Gastroesophageal sphincter (tissue), 4 donors: ENCODE measurements around the gene TOB2. TPM values are rescaled to one million over a fixed set of nuclear protein-coding genes. Genes with fewer than 3 reads are reported as not detected.

Source experiments
- ATAC-seq: fragments of 150-250 bp; one replicate; pipeline ENCODE4 v1.9.1; 2016; ENCODE audit warnings: mild to moderate bottlenecking, moderate library complexity
- H3K27ac ChIP-seq, 4 donors: fragments of 200-600 bp; sonication (generic) in 3 of 4; 1 replicate in 3 of 4; 2 replicates in 1 of 4; pipeline ENCODE4 v1.5.1; 2016 to 2019
- H3K27me3 ChIP-seq: fragments of 200-600 bp; sonication (generic); one replicate; pipeline ENCODE4 v1.5.1; 2019
- H3K36me3 ChIP-seq, 2 donors: fragments of 200-600 bp; sonication (generic); one replicate each; pipeline ENCODE4 v1.5.1; 2019; ENCODE audit warnings: control low read depth in 1 of 2
- H3K4me1 ChIP-seq, 3 donors: fragments of 200-600 bp; sonication (generic); 1 replicate in 2 of 3; 2 replicates in 1 of 3; pipeline ENCODE4 v1.5.1; 2016 to 2019; ENCODE audit warnings: control low read depth in 2 of 3
- H3K4me3 ChIP-seq, 2 donors: fragments of 200-600 bp; sonication (generic); one replicate each; pipeline ENCODE4 v1.5.1; 2019; ENCODE audit warnings: mild to moderate bottlenecking in 1 of 2, moderate library complexity in 1 of 2
- H3K9me3 ChIP-seq, 3 donors: fragments of 200-600 bp; sonication (generic); one replicate each; pipeline ENCODE4 v1.5.1; 2017 to 2019; ENCODE audit warnings: control low read depth in 2 of 3
- EP300 ChIP-seq: sonication (generic); formaldehyde crosslinking; IDR thresholded peaks from one replicate; pipeline ENCODE4 v1.6.1; 2017; ENCODE audit warnings: antibody characterized with exemption, mild to moderate bottlenecking
- POLR2A ChIP-seq, 2 donors: fragments of 450-650 bp; IDR thresholded peaks; one replicate each; pipeline ENCODE4 v1.6.1; 2017; ENCODE audit warnings: antibody characterized with exemption in 2 of 2, mild to moderate bottlenecking in 2 of 2, moderate library complexity in 1 of 2
- POLR2AphosphoS5 ChIP-seq: sonication (generic); formaldehyde crosslinking; IDR thresholded peaks from one replicate; pipeline ENCODE4 v1.6.1; 2017; ENCODE audit warnings: antibody characterized with exemption
- WGBS, 2 donors: methylation state at CpG; one replicate each; pipeline ENCODE4 v1.1.5; 2018; ENCODE audit warnings: low coverage in 1 of 2; 5-methylcytosine and 5-hydroxymethylcytosine counted together
- total RNA-seq, 4 donors: library from RNA; depleted of rRNA; stranded (reverse); fragments of >200 nt; gene quantifications; one replicate each; pipeline ENCODE4 v1.1.0, GENCODE V29; 2016
- TF ChIP-seq, protein P1 (sequence below), 4 experiments: fragments of 200-600 bp in 2 of 4; fragments of 450-650 bp in 2 of 4; sonication (generic) in 1 of 4; IDR thresholded peaks; one replicate each; pipeline ENCODE4 v1.5.1; 2017 to 2019; ENCODE audit warnings: antibody characterized with exemption in 4 of 4, mild to moderate bottlenecking in 2 of 4, moderate library complexity in 2 of 4

TOB2 gene
- total RNA-seq, 4 donors from 2014 or later = 59.3 to 163 (median 84.1) TPM

DNA sequence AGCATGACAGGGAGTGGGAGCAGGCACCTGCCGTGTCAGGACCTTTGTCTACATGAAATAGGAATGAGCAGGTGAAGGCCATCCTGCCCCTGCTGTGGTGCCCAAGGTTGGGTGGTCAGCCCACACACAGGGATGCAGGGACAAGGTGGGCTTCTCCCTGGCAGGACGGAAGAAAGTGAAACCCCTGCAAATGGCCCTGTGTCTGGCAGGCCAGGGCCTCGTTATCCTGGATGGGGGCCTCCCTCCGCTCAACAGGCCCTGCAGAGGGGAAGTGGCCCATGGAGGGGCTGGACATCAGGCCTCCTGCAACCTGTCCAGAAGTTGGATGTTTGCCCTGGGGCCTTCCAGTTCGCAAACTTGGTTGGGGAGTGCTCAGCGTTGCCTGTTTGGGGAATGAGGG, 14.9 kb downstream of the TOB2 start:
- ATAC-seq = no peak
- Histone ChIP-seq H3K27ac (peak overlapping the region in 3 of 4 donors; percentile 32 to 100 (median 39)), H3K4me3 (no peak overlapping the region), H3K27me3 (no peaks in the 10 kb centered on the region), H3K36me3 (peaks cover 0 to 77% of the 10 kb centered on the region in 2 donors), H3K9me3 (no peaks in the 10 kb centered on the region), H3K4me1 (peaks cover 0 to 50% (median 21%) of the 10 kb centered on the region in 3 donors)
- TF ChIP-seq POLR2A (IDR thresholded peaks at IDR 0.05) = no peak
- peak; percentile 6 for TF ChIP-seq POLR2AphosphoS5
- WGBS, 2 donors = 67% methylated on average over 1 of the region's 6 CpGs; no CpG with 5 or more reads in 1 of the 2 donors

DNA sequence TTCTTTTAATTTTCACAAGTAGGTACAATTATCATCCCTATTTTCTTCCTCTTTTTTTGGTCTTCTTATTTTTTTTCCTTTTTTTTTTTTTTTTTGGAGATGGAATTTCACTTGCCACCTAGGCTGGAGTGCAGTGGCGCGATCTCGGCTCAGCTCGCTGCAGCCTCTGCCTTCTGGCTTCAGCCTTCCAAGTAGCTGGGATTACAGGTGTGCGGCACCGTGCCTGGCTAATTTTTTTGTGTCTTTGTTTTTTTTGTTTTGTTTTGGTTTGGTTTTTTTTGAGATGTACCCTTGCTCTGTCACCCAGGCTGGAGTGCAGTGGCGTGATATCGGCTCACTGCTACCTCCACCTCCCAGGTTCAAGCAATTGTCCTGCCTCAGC, 16.7 kb downstream of the TOB2 start:
- TF ChIP-seq POLR2A (IDR thresholded peaks at IDR 0.05) = no peak
- TF ChIP-seq EP300 = no peak
- TF ChIP-seq, protein P1, sequence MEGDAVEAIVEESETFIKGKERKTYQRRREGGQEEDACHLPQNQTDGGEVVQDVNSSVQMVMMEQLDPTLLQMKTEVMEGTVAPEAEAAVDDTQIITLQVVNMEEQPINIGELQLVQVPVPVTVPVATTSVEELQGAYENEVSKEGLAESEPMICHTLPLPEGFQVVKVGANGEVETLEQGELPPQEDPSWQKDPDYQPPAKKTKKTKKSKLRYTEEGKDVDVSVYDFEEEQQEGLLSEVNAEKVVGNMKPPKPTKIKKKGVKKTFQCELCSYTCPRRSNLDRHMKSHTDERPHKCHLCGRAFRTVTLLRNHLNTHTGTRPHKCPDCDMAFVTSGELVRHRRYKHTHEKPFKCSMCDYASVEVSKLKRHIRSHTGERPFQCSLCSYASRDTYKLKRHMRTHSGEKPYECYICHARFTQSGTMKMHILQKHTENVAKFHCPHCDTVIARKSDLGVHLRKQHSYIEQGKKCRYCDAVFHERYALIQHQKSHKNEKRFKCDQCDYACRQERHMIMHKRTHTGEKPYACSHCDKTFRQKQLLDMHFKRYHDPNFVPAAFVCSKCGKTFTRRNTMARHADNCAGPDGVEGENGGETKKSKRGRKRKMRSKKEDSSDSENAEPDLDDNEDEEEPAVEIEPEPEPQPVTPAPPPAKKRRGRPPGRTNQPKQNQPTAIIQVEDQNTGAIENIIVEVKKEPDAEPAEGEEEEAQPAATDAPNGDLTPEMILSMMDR (IDR thresholded peaks at IDR 0.05) = no peak
- no peak for TF ChIP-seq POLR2AphosphoS5
- Histone ChIP-seq H3K27ac (peak overlapping the region in 2 of 4 donors; percentile 6 to 52), H3K27me3 (no peaks in the 10 kb centered on the region), H3K36me3 (peaks cover 0 to 73% of the 10 kb centered on the region in 2 donors), H3K9me3 (no peaks in the 10 kb centered on the region), H3K4me1 (peaks cover 0 to 32% (median 7%) of the 10 kb centered on the region in 3 donors), H3K4me3 (no peak overlapping the region)
- WGBS, 2 donors = 80 to 100% methylated on average over 1 to 3 of the region's 8 CpGs
- no peak for ATAC-seq

DNA sequence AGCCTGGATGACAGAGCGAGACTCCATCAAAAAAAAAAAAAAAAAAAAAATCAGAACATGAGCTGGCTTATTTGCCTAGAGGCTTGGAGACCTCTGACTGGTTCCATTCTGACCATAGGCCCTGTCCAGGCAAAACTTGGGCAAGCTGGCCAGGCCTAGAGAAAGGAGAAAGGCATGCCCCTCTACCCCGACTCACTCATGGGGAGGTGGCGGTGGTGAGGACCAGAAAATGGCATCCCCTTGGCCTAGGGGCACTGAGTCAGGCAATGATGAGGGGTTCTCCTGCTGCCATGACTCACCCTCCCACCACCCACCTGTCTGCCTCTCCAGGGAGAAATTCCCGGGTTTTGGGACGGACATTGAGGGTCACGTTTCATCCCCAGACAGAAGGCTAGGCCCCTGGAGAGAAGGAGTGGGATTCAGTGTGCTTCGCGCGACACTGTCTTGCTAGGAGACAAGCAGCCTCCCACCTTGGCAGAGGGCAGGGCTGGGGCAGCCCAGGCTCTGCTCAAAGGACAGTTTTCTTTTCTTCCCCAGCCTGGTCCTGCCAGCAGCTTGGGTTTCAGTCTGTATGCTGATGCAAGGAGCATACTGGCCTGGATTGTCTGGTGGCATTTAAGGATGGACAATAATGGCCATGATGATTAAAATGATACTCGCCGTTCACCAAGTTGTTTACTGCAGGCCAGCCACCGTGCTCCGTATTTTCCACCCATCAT, 17.2 kb downstream of the TOB2 start:
- no peaks in the 10 kb centered on the region for H3K9me3 ChIP-seq
- no peaks in the 10 kb centered on the region for H3K27me3 ChIP-seq
- H3K27ac ChIP-seq = peak overlapping the region in 2 of 4 donors; percentile 6 to 52
- peaks cover 0 to 27% (median 2%) of the 10 kb centered on the region in 3 donors for H3K4me1 ChIP-seq
- ATAC-seq = no peak
- no peak for TF ChIP-seq POLR2AphosphoS5
- TF ChIP-seq, protein P1 (IDR thresholded peaks at IDR 0.05) = no peak
- TF ChIP-seq POLR2A (IDR thresholded peaks at IDR 0.05) = no peak
- TF ChIP-seq EP300 = no peak
- H3K4me3 ChIP-seq = no peak overlapping the region
- H3K36me3 ChIP-seq = peaks cover 0 to 73% of the 10 kb centered on the region in 2 donors
- WGBS, 2 donors = 83 to 97% methylated on average over 5 to 6 of the region's 13 CpGs

DNA sequence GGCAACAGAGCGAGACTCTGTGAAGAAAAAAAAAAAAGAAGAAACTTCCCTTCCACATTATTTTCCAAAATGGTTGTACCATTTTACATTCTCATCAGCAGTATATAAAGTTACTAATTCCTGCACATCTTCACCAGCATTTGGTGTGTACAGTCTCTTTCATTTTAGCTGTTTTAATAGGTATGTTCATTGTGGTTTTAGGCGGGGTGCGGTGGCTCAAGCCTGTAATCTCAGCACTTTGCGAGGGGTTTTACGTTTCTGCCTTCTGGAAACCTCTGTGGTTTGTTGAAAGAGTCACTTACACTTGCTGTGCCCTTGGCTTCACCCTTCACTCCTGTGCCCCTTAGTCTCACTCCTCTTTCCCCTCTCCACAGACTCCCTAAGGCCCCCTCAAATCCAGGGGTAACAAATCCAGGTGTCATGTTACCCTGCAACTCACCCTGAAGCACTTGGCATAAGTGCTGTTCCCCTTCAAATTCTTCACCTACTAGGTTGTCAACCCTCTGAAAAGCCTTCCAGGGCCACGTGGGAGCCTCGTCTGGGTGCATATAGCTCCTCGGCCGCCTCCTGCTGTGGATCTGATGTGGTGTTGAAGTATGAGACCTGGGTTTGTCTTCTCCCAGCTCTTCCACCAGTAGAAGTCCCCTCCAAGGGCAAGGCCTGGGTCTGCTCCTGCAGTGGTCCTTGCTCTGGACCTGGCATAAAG, 20.8 kb downstream of the TOB2 start:
- H3K27ac ChIP-seq = no peak overlapping the region
- no peaks in the 10 kb centered on the region for H3K9me3 ChIP-seq
- H3K4me3 ChIP-seq = no peak overlapping the region
- H3K36me3 ChIP-seq = peaks cover 0 to 62% of the 10 kb centered on the region in 2 donors
- no peak for TF ChIP-seq EP300
- TF ChIP-seq POLR2AphosphoS5 = no peak
- TF ChIP-seq, protein P1 (IDR thresholded peaks at IDR 0.05) = no peak
- TF ChIP-seq POLR2A (IDR thresholded peaks at IDR 0.05) = no peak
- H3K4me1 ChIP-seq = no peaks in the 10 kb centered on the region
- H3K27me3 ChIP-seq = no peaks in the 10 kb centered on the region
- ATAC-seq = no peak
- 63 to 66% methylated on average over 5 to 8 of the region's 9 CpGs for WGBS, 2 donors

DNA sequence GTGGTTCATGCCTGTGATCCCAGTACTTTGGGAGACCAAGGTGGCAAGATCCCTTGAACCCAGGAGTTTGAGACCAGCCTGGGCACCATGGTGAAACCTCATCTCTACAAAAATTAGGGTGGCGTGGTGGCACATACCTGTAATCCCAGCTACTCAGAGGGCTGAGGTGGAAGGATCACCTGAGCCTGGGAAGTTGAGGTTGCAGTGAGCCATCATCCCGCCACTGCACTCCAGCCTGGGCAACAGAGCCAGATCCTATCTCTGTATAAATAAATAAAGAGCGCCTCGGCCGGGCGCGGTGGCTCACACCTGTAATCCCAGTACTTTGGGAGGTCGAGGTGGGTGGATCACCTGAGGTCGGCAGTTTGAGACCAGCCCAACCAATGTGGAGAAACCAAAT, 27.9 kb downstream of the TOB2 start:
- 81% methylated on average over 5 of the region's 9 CpGs; no CpG with 5 or more reads in 1 of the 2 donors for WGBS, 2 donors
- no peak overlapping the region for H3K4me3 ChIP-seq
- no peaks in the 10 kb centered on the region for H3K27me3 ChIP-seq
- peaks cover 0 to 55% (median 38%) of the 10 kb centered on the region in 3 donors for H3K4me1 ChIP-seq
- TF ChIP-seq POLR2AphosphoS5 = no peak
- no peak for TF ChIP-seq POLR2A (IDR thresholded peaks at IDR 0.05)
- TF ChIP-seq, protein P1 (IDR thresholded peaks at IDR 0.05) = no peak
- no peak for TF ChIP-seq EP300
- peak overlapping the region; percentile 86 to 100 (median 96) for H3K27ac ChIP-seq
- H3K9me3 ChIP-seq = no peaks in the 10 kb centered on the region
- no peak for ATAC-seq
- peaks cover 0 to 13% of the 10 kb centered on the region in 2 donors for H3K36me3 ChIP-seq
